Activated gamma-delta T cell (primary cell): Measurements from ENCODE around the gene PHAX.
"Not testable (repeated sequence)": the region's sequence is repeated elsewhere in the genome, so short reads cannot be mapped to it uniquely, and the experiment has no call there.

ENCODE experiments used
- DNase-seq: peaks from one replicate; lab custom pipeline; 2025; lab: John Stamatoyannopoulos, UW

PHAX gene

GRCh38 chr5:126605525-126605924 is 4.8 kb downstream of the PHAX start:
- DNase-seq, result no peak

- DNase-seq, result no peak
Measured at GRCh38 chr5:126610160-126610559, 9.4 kb downstream of the PHAX start.

GRCh38 chr5:126610616-126611015 is 9.9 kb downstream of the PHAX start:
- DNase-seq, result no peak

GRCh38 chr5:126613941-126614592 is 13.3 kb downstream of the PHAX start:
- no peak for DNase-seq

GRCh38 chr5:126615286-126615685 is 14.5 kb downstream of the PHAX start:
- no peak for DNase-seq

GRCh38 chr5:126617603-126618002 is 16.9 kb downstream of the PHAX start:
- DNase-seq, result not testable (repeated sequence)

- no peak for DNase-seq
Measured at GRCh38 chr5:126619781-126620180, 19.0 kb downstream of the PHAX start.

- no peak for DNase-seq
Measured at GRCh38 chr5:126624534-126624933, 23.8 kb downstream of the PHAX start.

GRCh38 chr5:126628102-126628501 is 27.4 kb downstream of the PHAX start:
- no peak for DNase-seq

GRCh38 chr5:126631920-126632319 is 31.2 kb downstream of the PHAX start:
- DNase-seq, result no peak

GRCh38 chr5:126633552-126633951 is 32.8 kb downstream of the PHAX start:
- no peak for DNase-seq

GRCh38 chr5:126635585-126635984 is 34.8 kb downstream of the PHAX start:
- DNase-seq, result no peak

GRCh38 chr5:126636956-126637355 is 36.2 kb downstream of the PHAX start:
- no peak for DNase-seq

- DNase-seq, result no peak
Measured at GRCh38 chr5:126640866-126641265, 40.1 kb downstream of the PHAX start.

GRCh38 chr5:126641387-126641786 is 40.6 kb downstream of the PHAX start:
- DNase-seq, result no peak

- no peak for DNase-seq
Measured at GRCh38 chr5:126645132-126645531, 44.4 kb downstream of the PHAX start.

- no peak for DNase-seq
Measured at GRCh38 chr5:126647071-126647470, 46.3 kb downstream of the PHAX start.

GRCh38 chr5:126648471-126648870 is 47.7 kb downstream of the PHAX start:
- DNase-seq, result no peak

GRCh38 chr5:126649057-126649456 is 48.3 kb downstream of the PHAX start:
- DNase-seq, result not testable (repeated sequence)

GRCh38 chr5:126649709-126650108 is 49.0 kb downstream of the PHAX start:
- DNase-seq, result not testable (repeated sequence)

- DNase-seq, result no peak
Measured at GRCh38 chr5:126650463-126650862, 49.7 kb downstream of the PHAX start.

GRCh38 chr5:126651013-126651577 is 50.3 kb downstream of the PHAX start:
- no peak for DNase-seq

- no peak for DNase-seq
Measured at GRCh38 chr5:126656401-126657007, 55.8 kb downstream of the PHAX start.

- DNase-seq, result no peak
Measured at GRCh38 chr5:126658561-126658960, 57.8 kb downstream of the PHAX start.
